H9 (cell line): ENCODE data around the gene GCGR. TPM values are rescaled to one million over a fixed set of nuclear protein-coding genes. Genes with fewer than 3 reads are reported as not detected.

Experiments used
- DNase-seq: peaks from one replicate; pipeline ENCODE4 v3.0.0-alpha.2; 2017
- H2AFZ ChIP-seq: one replicate; pipeline ENCODE4 v1.6.1; 2013; ENCODE audit warnings: mild to moderate bottlenecking, low read length, control low read depth, moderate library complexity
- H2AK5ac ChIP-seq: 2 replicates; pipeline ENCODE4 v1.6.1; 2013; ENCODE audit warnings: low read length, control low read depth, mixed read lengths; ENCODE audit not compliant: insufficient read length
- H2BK120ac ChIP-seq: one replicate; pipeline ENCODE4 v1.6.1; 2013; ENCODE audit warnings: low read depth, mild to moderate bottlenecking, low read length, control low read depth, inconsistent platforms; ENCODE audit not compliant: poor library complexity, severe bottlenecking
- H2BK12ac ChIP-seq: 2 replicates; pipeline ENCODE4 v1.6.1; 2013; ENCODE audit warnings: low read length, control low read depth, mixed read lengths, low read depth; ENCODE audit not compliant: insufficient read length
- H2BK15ac ChIP-seq: 2 replicates; pipeline ENCODE4 v1.6.1; 2013; ENCODE audit warnings: low read depth, low read length, control low read depth
- H2BK20ac ChIP-seq: one replicate; pipeline ENCODE4 v1.6.1; 2013; ENCODE audit warnings: low read depth, mild to moderate bottlenecking, low read length, control low read depth, inconsistent platforms; ENCODE audit not compliant: poor library complexity, severe bottlenecking
- H2BK5ac ChIP-seq: 2 replicates; pipeline ENCODE4 v1.6.1; 2013; ENCODE audit warnings: low read length, control low read depth, mixed read lengths; ENCODE audit not compliant: insufficient read length
- H3K14ac ChIP-seq: 2 replicates; pipeline ENCODE4 v1.6.1; 2013; ENCODE audit warnings: low read length, control low read depth; ENCODE audit not compliant: insufficient read depth
- H3K18ac ChIP-seq: 2 replicates; pipeline ENCODE4 v1.6.1; 2013; ENCODE audit warnings: low read depth, mild to moderate bottlenecking, mixed read lengths, low read length, control low read depth; ENCODE audit not compliant: insufficient read length
- H3K23ac ChIP-seq: 2 replicates; pipeline ENCODE4 v1.6.1; 2013; ENCODE audit warnings: low read length, control low read depth, mixed read lengths, low read depth; ENCODE audit not compliant: insufficient read length
- H3K23me2 ChIP-seq: 2 replicates; pipeline ENCODE4 v1.6.1; 2013; ENCODE audit warnings: low read depth, mild to moderate bottlenecking, mixed read lengths, low read length, control low read depth; ENCODE audit not compliant: insufficient read length, poor library complexity, severe bottlenecking
- H3K27ac ChIP-seq: 2 replicates; pipeline ENCODE4 v1.5.1; 2013; ENCODE audit warnings: low read length, control low read depth, mixed read lengths, low read depth; ENCODE audit not compliant: insufficient read length
- H3K27me3 ChIP-seq: 2 replicates; pipeline ENCODE4 v1.6.1; 2013; ENCODE audit warnings: low read length, control low read depth, inconsistent platforms; ENCODE audit not compliant: insufficient read depth
- H3K4ac ChIP-seq: 2 replicates; pipeline ENCODE4 v1.6.1; 2013; ENCODE audit warnings: low read depth, mild to moderate bottlenecking, control low read depth, inconsistent platforms, low read length, moderate library complexity
- H3K4me1 ChIP-seq: 2 replicates; pipeline ENCODE4 v1.6.1; 2013; ENCODE audit warnings: low read length, control low read depth, inconsistent platforms; ENCODE audit not compliant: insufficient read depth
- H3K4me2 ChIP-seq: 2 replicates; pipeline ENCODE4 v1.6.1; 2013; ENCODE audit warnings: low read length, control low read depth, mixed read lengths; ENCODE audit not compliant: insufficient read length, insufficient read depth
- H3K56ac ChIP-seq: 2 replicates; pipeline ENCODE4 v1.6.1; 2013; ENCODE audit warnings: low read depth, mild to moderate bottlenecking, mixed read lengths, low read length, control low read depth; ENCODE audit not compliant: insufficient read length
- H3K79me1 ChIP-seq: 2 replicates; pipeline ENCODE4 v1.6.1; 2013; ENCODE audit warnings: low read depth, mild to moderate bottlenecking, moderate library complexity, low read length, control low read depth, inconsistent platforms; ENCODE audit not compliant: insufficient read depth, poor library complexity, severe bottlenecking
- H3K79me2 ChIP-seq: 2 replicates; pipeline ENCODE4 v1.6.1; 2013; ENCODE audit warnings: low read length, control low read depth, inconsistent platforms; ENCODE audit not compliant: insufficient read depth
- H3K9ac ChIP-seq: 2 replicates; pipeline ENCODE4 v1.6.1; 2013; ENCODE audit warnings: low read length, control low read depth, mixed read lengths; ENCODE audit not compliant: insufficient read length; ENCODE audit errors: extremely low read depth
- H3K9me3 ChIP-seq: one replicate; pipeline ENCODE4 v1.6.1; 2013; ENCODE audit warnings: low read depth, low read length, inconsistent platforms; ENCODE audit not compliant: control insufficient read depth
- H3T11ph ChIP-seq: one replicate; pipeline ENCODE4 v1.6.1; 2013; ENCODE audit warnings: mild to moderate bottlenecking, low read length, control low read depth, inconsistent platforms
- H4K20me1 ChIP-seq: one replicate; pipeline ENCODE4 v1.6.1; 2013; ENCODE audit not compliant: control insufficient read depth, insufficient read length, insufficient read depth
- H4K5ac ChIP-seq: 2 replicates; pipeline ENCODE4 v1.6.1; 2013; ENCODE audit warnings: low read depth, mild to moderate bottlenecking, mixed read lengths, low read length, control low read depth; ENCODE audit not compliant: insufficient read length
- H4K8ac ChIP-seq: replicated peaks from 2 replicates; pipeline ENCODE4 v1.6.1; 2013; ENCODE audit warnings: low read length, control low read depth, mixed read lengths, low read depth; ENCODE audit not compliant: insufficient read length
- H4K91ac ChIP-seq: 2 replicates; pipeline ENCODE4 v1.6.1; 2013; ENCODE audit warnings: low read depth, mild to moderate bottlenecking, moderate library complexity, mixed read lengths, low read length, control low read depth; ENCODE audit not compliant: insufficient read length
- H3K27ac Mint-ChIP-seq, 3 experiments: 2 replicates in 2 of 3; 3 replicates in 1 of 3; pipeline ENCODE4 v1.8.0; 2020 to 2021; ENCODE audit warnings: mixed read lengths in 3 of 3, mild to moderate bottlenecking in 1 of 3, moderate library complexity in 1 of 3
- H3K27me3 Mint-ChIP-seq: 2 replicates; pipeline ENCODE4 v1.8.0; 2021; ENCODE audit warnings: low read depth, mild to moderate bottlenecking, moderate library complexity, mixed read lengths
- H3K36me3 Mint-ChIP-seq, 3 experiments: 2 replicates in 2 of 3; 3 replicates in 1 of 3; pipeline ENCODE4 v1.8.0; 2020 to 2021; ENCODE audit warnings: low read depth in 3 of 3, mixed read lengths in 3 of 3; ENCODE audit not compliant: insufficient read depth in 1 of 3
- H3K4me1 Mint-ChIP-seq, 2 experiments: 2 replicates each; pipeline ENCODE4 v1.8.0; 2020; ENCODE audit warnings: mixed read lengths in 2 of 2
- H3K4me3 Mint-ChIP-seq, 2 experiments: 2 replicates in 1 of 2; 3 replicates in 1 of 2; pipeline ENCODE4 v1.8.0; 2020 to 2021; ENCODE audit warnings: mild to moderate bottlenecking in 2 of 2, mixed read lengths in 2 of 2, moderate library complexity in 1 of 2
- H3K9me3 Mint-ChIP-seq, 2 experiments: 2 replicates in 1 of 2; 3 replicates in 1 of 2; pipeline ENCODE4 v1.8.0; 2020; ENCODE audit warnings: mild to moderate bottlenecking in 2 of 2, mixed read lengths in 2 of 2, moderate library complexity in 1 of 2
- WGBS: extraction: QIAGEN DNeasy Blood & Tissue Kit; methylation state at CpG from one replicate; pipeline ENCODE4 v1.1.7; 2013; ENCODE audit warnings: missing lambda C conversion rate, low lambda C conversion rate, mixed read lengths; ENCODE audit not compliant: insufficient read length; ENCODE audit errors: extremely low coverage; 5-methylcytosine and 5-hydroxymethylcytosine counted together
- total RNA-seq: library from RNA; stranded (reverse); gene quantifications from 2 replicates; pipeline ENCODE4 v1.2.1, GENCODE V29; 2021
- TF ChIP-seq, protein P1 (sequence below): fragments of 200-600 bp; sonication (generic); conservative IDR thresholded peaks from 3 replicates; pipeline ENCODE4 v1.8.0; 2021; ENCODE audit warnings: antibody characterized with exemption, mild to moderate bottlenecking

GCGR gene
- total RNA-seq, 1 experiment from 2014 or later, result 0.24 TPM

GRCh38 chr17:81829858-81830257 lies 25.9 kb downstream of the GCGR start:
- peaks cover 3% of the 10 kb centered on the region; the same call in 1 of the 2 replicates for H3K4me1 ChIP-seq
- no peaks in the 10 kb centered on the region; a peak in 3 of 7 replicates for H3K36me3 Mint-ChIP-seq
- TF ChIP-seq, protein P1, sequence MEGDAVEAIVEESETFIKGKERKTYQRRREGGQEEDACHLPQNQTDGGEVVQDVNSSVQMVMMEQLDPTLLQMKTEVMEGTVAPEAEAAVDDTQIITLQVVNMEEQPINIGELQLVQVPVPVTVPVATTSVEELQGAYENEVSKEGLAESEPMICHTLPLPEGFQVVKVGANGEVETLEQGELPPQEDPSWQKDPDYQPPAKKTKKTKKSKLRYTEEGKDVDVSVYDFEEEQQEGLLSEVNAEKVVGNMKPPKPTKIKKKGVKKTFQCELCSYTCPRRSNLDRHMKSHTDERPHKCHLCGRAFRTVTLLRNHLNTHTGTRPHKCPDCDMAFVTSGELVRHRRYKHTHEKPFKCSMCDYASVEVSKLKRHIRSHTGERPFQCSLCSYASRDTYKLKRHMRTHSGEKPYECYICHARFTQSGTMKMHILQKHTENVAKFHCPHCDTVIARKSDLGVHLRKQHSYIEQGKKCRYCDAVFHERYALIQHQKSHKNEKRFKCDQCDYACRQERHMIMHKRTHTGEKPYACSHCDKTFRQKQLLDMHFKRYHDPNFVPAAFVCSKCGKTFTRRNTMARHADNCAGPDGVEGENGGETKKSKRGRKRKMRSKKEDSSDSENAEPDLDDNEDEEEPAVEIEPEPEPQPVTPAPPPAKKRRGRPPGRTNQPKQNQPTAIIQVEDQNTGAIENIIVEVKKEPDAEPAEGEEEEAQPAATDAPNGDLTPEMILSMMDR, result no peak
- no peak overlapping the region for H2BK20ac ChIP-seq
- DNase-seq, result no peak
- H3K79me2 ChIP-seq, result peaks cover 6% of the 10 kb centered on the region; the same call in 1 of the 2 replicates
- H3K4me1 Mint-ChIP-seq, result peaks cover 22 to 23% of the 10 kb centered on the region in 2 experiments
- no peak overlapping the region for H2BK5ac ChIP-seq
- no peak overlapping the region for H3K9ac ChIP-seq
- H3K23me2 ChIP-seq, result peaks cover 17% of the 10 kb centered on the region
- no peak overlapping the region for H4K5ac ChIP-seq
- H3K27me3 ChIP-seq, result no peaks in the 10 kb centered on the region
- no peak overlapping the region for H3T11ph ChIP-seq
- H2AK5ac ChIP-seq, result no peak overlapping the region
- no peak overlapping the region for H3K4ac ChIP-seq
- H2BK12ac ChIP-seq, result no peak overlapping the region
- peak overlapping the region in 2 of 3 experiments; percentile 42 to 77; a peak in 2 of 7 replicates for H3K27ac Mint-ChIP-seq
- H3K27ac ChIP-seq, result no peak overlapping the region
- no peak overlapping the region for H4K91ac ChIP-seq
- H3K56ac ChIP-seq, result no peak overlapping the region
- H3K4me3 Mint-ChIP-seq, result no peak overlapping the region
- H3K18ac ChIP-seq, result no peak overlapping the region
- H3K14ac ChIP-seq, result no peak overlapping the region
- no peak overlapping the region for H4K8ac ChIP-seq
- H2AFZ ChIP-seq, result no peak overlapping the region
- WGBS, result no CpG with 5 or more reads among the region's 6 CpGs
- no peak overlapping the region for H3K23ac ChIP-seq
- H3K4me2 ChIP-seq, result no peak overlapping the region
- no peaks in the 10 kb centered on the region for H4K20me1 ChIP-seq
- H3K9me3 ChIP-seq, result no peaks in the 10 kb centered on the region
- H3K79me1 ChIP-seq, result peaks cover 10% of the 10 kb centered on the region
- H2BK15ac ChIP-seq, result no peak overlapping the region
- H3K27me3 Mint-ChIP-seq, result no peaks in the 10 kb centered on the region; the same call in 1 of the 2 replicates
- no peak overlapping the region for H2BK120ac ChIP-seq
- no peaks in the 10 kb centered on the region for H3K9me3 Mint-ChIP-seq
